ENCODE data around the gene INPP5A. TPM values are rescaled to one million over a fixed set of nuclear protein-coding genes. Genes with fewer than 3 reads are reported as not detected.
A peak's percentile ranks its signal among the peaks of the same experiment; 100 is the strongest.

Gene INPP5A
- total and polyA plus RNA-seq, 2 of the 13 experiments (the other 11 are each of a cell fraction or from before 2014, with no cell fraction given), result 17.5 to 37.9 TPM

GRCh38 chr10:132685101-132685891 is 147.7 kb downstream of the INPP5A start (continued):
- TF ChIP-seq, protein P1, sequence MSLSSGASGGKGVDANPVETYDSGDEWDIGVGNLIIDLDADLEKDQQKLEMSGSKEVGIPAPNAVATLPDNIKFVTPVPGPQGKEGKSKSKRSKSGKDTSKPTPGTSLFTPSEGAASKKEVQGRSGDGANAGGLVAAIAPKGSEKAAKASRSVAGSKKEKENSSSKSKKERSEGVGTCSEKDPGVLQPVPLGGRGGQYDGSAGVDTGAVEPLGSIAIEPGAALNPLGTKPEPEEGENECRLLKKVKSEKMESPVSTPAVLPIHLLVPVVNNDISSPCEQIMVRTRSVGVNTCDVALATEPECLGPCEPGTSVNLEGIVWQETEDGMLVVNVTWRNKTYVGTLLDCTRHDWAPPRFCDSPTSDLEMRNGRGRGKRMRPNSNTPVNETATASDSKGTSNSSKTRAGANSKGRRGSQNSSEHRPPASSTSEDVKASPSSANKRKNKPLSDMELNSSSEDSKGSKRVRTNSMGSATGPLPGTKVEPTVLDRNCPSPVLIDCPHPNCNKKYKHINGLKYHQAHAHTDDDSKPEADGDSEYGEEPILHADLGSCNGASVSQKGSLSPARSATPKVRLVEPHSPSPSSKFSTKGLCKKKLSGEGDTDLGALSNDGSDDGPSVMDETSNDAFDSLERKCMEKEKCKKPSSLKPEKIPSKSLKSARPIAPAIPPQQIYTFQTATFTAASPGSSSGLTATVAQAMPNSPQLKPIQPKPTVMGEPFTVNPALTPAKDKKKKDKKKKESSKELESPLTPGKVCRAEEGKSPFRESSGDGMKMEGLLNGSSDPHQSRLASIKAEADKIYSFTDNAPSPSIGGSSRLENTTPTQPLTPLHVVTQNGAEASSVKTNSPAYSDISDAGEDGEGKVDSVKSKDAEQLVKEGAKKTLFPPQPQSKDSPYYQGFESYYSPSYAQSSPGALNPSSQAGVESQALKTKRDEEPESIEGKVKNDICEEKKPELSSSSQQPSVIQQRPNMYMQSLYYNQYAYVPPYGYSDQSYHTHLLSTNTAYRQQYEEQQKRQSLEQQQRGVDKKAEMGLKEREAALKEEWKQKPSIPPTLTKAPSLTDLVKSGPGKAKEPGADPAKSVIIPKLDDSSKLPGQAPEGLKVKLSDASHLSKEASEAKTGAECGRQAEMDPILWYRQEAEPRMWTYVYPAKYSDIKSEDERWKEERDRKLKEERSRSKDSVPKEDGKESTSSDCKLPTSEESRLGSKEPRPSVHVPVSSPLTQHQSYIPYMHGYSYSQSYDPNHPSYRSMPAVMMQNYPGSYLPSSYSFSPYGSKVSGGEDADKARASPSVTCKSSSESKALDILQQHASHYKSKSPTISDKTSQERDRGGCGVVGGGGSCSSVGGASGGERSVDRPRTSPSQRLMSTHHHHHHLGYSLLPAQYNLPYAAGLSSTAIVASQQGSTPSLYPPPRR (CRISPR knock-in tag; IDR thresholded peaks at IDR 0.05; ENCODE audit: borderline replicate concordance), result peak; percentile 76
- TF ChIP-seq HNF1B (CRISPR knock-in tag; IDR thresholded peaks at IDR 0.05) (peak; percentile 46; the same call in 1 of the 2 replicates), PAF1 (CRISPR knock-in tag; IDR thresholded peaks at IDR 0.05) (no peak), KLF16 (CRISPR knock-in tag; IDR thresholded peaks at IDR 0.05) (no peak), AFF4 (CRISPR knock-in tag; IDR thresholded peaks at IDR 0.05) (no peak), SMARCC2 (IDR thresholded peaks at IDR 0.05) (no peak), ZNF260 (CRISPR knock-in tag; IDR thresholded peaks at IDR 0.05; ENCODE audit: borderline replicate concordance, low read depth) (no peak)

Measured in HepG2 (cell line).